ENCODE data around the gene TSR3. TPM values are rescaled to one million over a fixed set of nuclear protein-coding genes. Genes with fewer than 3 reads are reported as not detected.

TSR3 gene
- total and polyA plus RNA-seq, 2 donors (not counting 1 experiment from before 2014, with no cell fraction given) = 35.7 to 43.7 TPM

DNA sequence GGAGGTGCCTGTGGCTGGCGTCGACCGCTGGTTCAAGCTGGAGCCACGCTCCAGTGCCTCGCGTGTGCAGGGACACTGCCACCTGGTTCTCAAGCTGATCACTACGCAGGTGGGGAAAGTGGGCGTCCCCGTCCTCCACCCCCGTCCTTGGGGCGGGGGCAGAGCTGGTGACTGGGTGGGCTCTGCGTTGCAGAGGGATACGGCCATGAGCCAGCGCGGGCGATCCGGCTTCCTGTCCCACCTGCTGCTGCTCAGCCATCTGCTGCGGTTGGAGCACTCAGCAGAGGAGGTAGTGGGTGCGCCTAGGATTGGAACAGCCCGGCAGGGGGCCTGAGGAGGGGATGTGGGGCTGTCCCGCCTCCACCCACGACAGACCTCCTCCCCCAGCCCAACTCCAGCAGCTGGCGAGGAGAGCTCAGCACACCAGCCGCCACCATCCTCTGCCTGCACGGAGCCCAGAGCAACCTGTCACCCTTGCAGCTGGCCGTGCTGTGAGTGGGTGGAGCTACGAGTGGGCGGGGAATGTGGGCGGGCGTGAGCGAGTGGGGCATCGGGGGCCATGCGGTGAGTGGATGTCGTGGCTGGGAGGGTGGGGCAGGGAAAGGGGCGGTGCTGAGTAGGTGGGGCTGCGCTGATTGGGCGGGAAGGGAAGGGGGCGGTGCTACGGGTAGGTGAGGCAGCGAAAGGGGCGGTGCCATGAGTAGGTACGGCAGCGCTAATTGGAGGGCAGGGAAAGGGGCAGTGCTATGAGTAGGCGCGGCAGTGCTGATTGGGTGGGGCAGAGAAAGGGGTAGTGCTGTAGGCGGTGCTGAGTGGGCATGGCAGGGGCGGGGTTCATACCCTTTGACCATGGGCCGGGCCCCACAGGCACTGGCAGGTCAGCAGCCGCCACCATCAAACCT lies 8.9 kb downstream of the TSR3 start:
- no peaks in the 10 kb centered on the region for H3K79me2 ChIP-seq (ENCODE audit: control insufficient read depth, insufficient read depth, low read length)
- peak; percentile 98 for DNase-seq
- 0% methylated on average over 41 of the region's 49 CpGs for WGBS (ENCODE audit: insufficient coverage)
- peak overlapping the region; percentile 91 for H3K27ac Mint-ChIP-seq
- H3K9me3 ChIP-seq (ENCODE audit: control extremely low read depth in 1 of 3, control insufficient read depth in 2 of 3, insufficient read depth in 1 of 3, low read length in 2 of 3) = peaks cover 0 to 3% (median 0%) of the 10 kb centered on the region in 3 donors
- peak overlapping the region in 4 of 5 experiments; percentile 38 to 68 (median 44) for H3K4me3 ChIP-seq (ENCODE audit: control extremely low read depth in 1 of 5, extremely low read depth in 1 of 5, insufficient read depth in 1 of 5, low read depth in 2 of 5, low read length in 4 of 5)
- H3K27me3 ChIP-seq (replicated peaks in 1 of 4; ENCODE audit: control extremely low read depth in 1 of 4, control insufficient read depth in 3 of 4, insufficient read depth in 4 of 4, low read length in 3 of 4) = no peaks in the 10 kb centered on the region
- H3K4me1 Mint-ChIP-seq = peaks cover 23% of the 10 kb centered on the region
- no peaks in the 10 kb centered on the region for H3K9me3 Mint-ChIP-seq (ENCODE audit: insufficient read depth)
- no peaks in the 10 kb centered on the region for H3K27me3 Mint-ChIP-seq
- H2AFZ ChIP-seq (ENCODE audit: insufficient read depth, low read depth, low read length, poor library complexity, severe bottlenecking) = peak overlapping the region; percentile 45
- H3K4me2 ChIP-seq (replicated peaks; ENCODE audit: low read depth, low read length, poor library complexity, severe bottlenecking) = peak overlapping the region; percentile 95
- H3K4me3 Mint-ChIP-seq = peak overlapping the region; percentile 86
- peaks cover 0 to 1% of the 10 kb centered on the region in 2 experiments for H3K36me3 ChIP-seq (replicated peaks in 1 of 2; ENCODE audit: control extremely low read depth in 1 of 2, control insufficient read depth in 1 of 2, extremely low read depth in 1 of 2, insufficient read depth in 2 of 2, low read length in 1 of 2)
- ChIA-PET POLR2A (interaction anchor here (0.6 to 2.0 kb wide), 7 partner anchors 8 to 78 kb away, joined by 3 to 11 read pairs (median 4); partner anchors contain the start of genes UBE2I and UQCC4), CTCF (interaction anchor here (0.6 to 1.6 kb wide), 6 partner anchors 10 to 42 kb away, joined by 3 to 8 read pairs (median 4); no protein-coding TSS in a partner anchor)
- peak overlapping the region; percentile 59 for H3K9ac ChIP-seq (ENCODE audit: low read length)
- H4K20me1 ChIP-seq (ENCODE audit: control insufficient read depth, insufficient read depth, low read length, poor library complexity, severe bottlenecking) = peaks cover 16% of the 10 kb centered on the region
- peak; percentile 86 for ATAC-seq (ENCODE audit: low read depth)
- peak overlapping the region in 1 of 2 donors; percentile 42 for H3K27ac ChIP-seq (ENCODE audit: low read length in 2 of 2)
- intact Hi-C loops (cut with micrococcal nuclease) = loop anchor here (1.0 to 10.0 kb wide), 6 partner anchors 9 to 440 kb away; partner anchors contain the start of genes BAIAP3, CRAMP1, GNPTG and IFT140
- peaks cover 16 to 30% of the 10 kb centered on the region in 2 donors for H3K4me1 ChIP-seq (ENCODE audit: control insufficient read depth in 2 of 2, insufficient read depth in 2 of 2, low read length in 2 of 2)
- TF ChIP-seq, protein P1, sequence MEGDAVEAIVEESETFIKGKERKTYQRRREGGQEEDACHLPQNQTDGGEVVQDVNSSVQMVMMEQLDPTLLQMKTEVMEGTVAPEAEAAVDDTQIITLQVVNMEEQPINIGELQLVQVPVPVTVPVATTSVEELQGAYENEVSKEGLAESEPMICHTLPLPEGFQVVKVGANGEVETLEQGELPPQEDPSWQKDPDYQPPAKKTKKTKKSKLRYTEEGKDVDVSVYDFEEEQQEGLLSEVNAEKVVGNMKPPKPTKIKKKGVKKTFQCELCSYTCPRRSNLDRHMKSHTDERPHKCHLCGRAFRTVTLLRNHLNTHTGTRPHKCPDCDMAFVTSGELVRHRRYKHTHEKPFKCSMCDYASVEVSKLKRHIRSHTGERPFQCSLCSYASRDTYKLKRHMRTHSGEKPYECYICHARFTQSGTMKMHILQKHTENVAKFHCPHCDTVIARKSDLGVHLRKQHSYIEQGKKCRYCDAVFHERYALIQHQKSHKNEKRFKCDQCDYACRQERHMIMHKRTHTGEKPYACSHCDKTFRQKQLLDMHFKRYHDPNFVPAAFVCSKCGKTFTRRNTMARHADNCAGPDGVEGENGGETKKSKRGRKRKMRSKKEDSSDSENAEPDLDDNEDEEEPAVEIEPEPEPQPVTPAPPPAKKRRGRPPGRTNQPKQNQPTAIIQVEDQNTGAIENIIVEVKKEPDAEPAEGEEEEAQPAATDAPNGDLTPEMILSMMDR (IDR thresholded peaks at IDR 0.05) = peak; percentile 23
- no peak for TF ChIP-seq EZH2 (IDR thresholded peaks at IDR 0.05; ENCODE audit: borderline replicate concordance, insufficient read depth, low read depth, low read length, poor library complexity, severe bottlenecking)

Measured in B cell (primary cell).